HL-60 (cell line): ENCODE data around the gene ABHD4.

Experiments used
- DNase-seq, 2 experiments: peaks; one replicate each; pipeline ENCODE4 v3.0.0-alpha.2; 2010 to 2020; ENCODE audit warnings: low read depth in 1 of 2, low spot score in 1 of 2
- H3K27ac ChIP-seq: fragments of 250-450 bp; sonication (Bioruptor Pico); replicated peaks from 2 replicates; pipeline ENCODE4 v1.5.1; 2020; ENCODE audit warnings: mild to moderate bottlenecking, moderate library complexity
- H3K27me3 ChIP-seq: fragments of 250-450 bp; sonication (Bioruptor Pico); 2 replicates; pipeline ENCODE4 v1.5.1; 2021; ENCODE audit warnings: mild to moderate bottlenecking, moderate library complexity; ENCODE audit not compliant: insufficient read depth, poor library complexity, severe bottlenecking
- H3K4me3 ChIP-seq: replicated peaks from 2 replicates; pipeline ENCODE4 v1.5.1; 2011; ENCODE audit warnings: mild to moderate bottlenecking, control low read depth, low read length; ENCODE audit not compliant: insufficient read depth
- CTCF ChIP-seq: IDR thresholded peaks from one replicate; pipeline ENCODE4 v1.5.1; 2011; ENCODE audit warnings: low read length, control low read depth, inconsistent platforms; ENCODE audit not compliant: insufficient read depth
- GABPA ChIP-seq: IDR thresholded peaks from 2 replicates; pipeline ENCODE4 v1.6.1; 2012; ENCODE audit warnings: low read depth
- POLR2AphosphoS5 ChIP-seq: IDR thresholded peaks from 2 replicates; pipeline ENCODE4 v1.6.1; 2012; ENCODE audit warnings: low read depth
- REST ChIP-seq: IDR thresholded peaks from 2 replicates; pipeline ENCODE4 v1.6.1; 2012; ENCODE audit warnings: low read depth; ENCODE audit not compliant: insufficient replicate concordance
- SPI1 ChIP-seq: IDR thresholded peaks from 2 replicates; pipeline ENCODE4 v1.6.1; 2012; ENCODE audit warnings: low read depth, mild to moderate bottlenecking, borderline replicate concordance

ABHD4 gene

GRCh38 chr14:22653012-22653621 lies 55.0 kb downstream of the ABHD4 start:
- Histone ChIP-seq H3K27me3 (no peaks in the 10 kb centered on the region), H3K27ac (no peak overlapping the region)

GRCh38 chr14:22656226-22656625 lies 58.1 kb downstream of the ABHD4 start:
- Histone ChIP-seq H3K4me3 (no peak overlapping the region), H3K27ac (no peak overlapping the region), H3K27me3 (no peaks in the 10 kb centered on the region)
- DNase-seq, result no peak
- no peak for TF ChIP-seq GABPA
- no peak for TF ChIP-seq SPI1
- no peak for TF ChIP-seq POLR2AphosphoS5
- TF ChIP-seq REST, result no peak
- no peak for TF ChIP-seq CTCF

More at GRCh38 chr14:22653012-22653621, 55.0 kb downstream of the ABHD4 start:
- H3K4me3 ChIP-seq, result no peak overlapping the region
- TF ChIP-seq REST (no peak), GABPA (no peak), CTCF (peak; percentile 89)
- peak; percentile 30 to 68 for DNase-seq

- Histone ChIP-seq H3K4me3 (no peak overlapping the region), H3K27ac (no peak overlapping the region), H3K27me3 (no peaks in the 10 kb centered on the region)
- DNase-seq, result no peak
- TF ChIP-seq CTCF (no peak), GABPA (no peak), SPI1 (no peak), POLR2AphosphoS5 (no peak), REST (no peak)
Measured at GRCh38 chr14:22656945-22657731, 59.0 kb downstream of the ABHD4 start.
